ENCODE measurements around the gene ADGRE2.

- TF ChIP-seq CTCF (optimal IDR thresholded peaks at IDR 0.05 in 1 of 3, IDR thresholded peaks at IDR 0.05 in 1 of 3, conservative IDR thresholded peaks at IDR 0.05 in 1 of 3; ENCODE audit: extremely low read depth in 1 of 3, insufficient read depth in 2 of 3, low read length in 3 of 3) (no peak), EZH2 (IDR thresholded peaks at IDR 0.05; ENCODE audit: low read length) (no peak)
Observed at GRCh38 chr19:14818588-14818987, 40.2 kb upstream of the ADGRE2 start.
